HG02678 (cell line): ENCODE results near the gene TEX51.

Experiments used
- ATAC-seq: cut with Tn5 transposase; IDR thresholded peaks from one replicate; pipeline ENCODE4 v1.9.1; 2021; ENCODE audit warnings: mild to moderate bottlenecking, moderate library complexity; ENCODE audit not compliant: unreplicated experiment

TEX51 gene

GRCh38 chr2:126890551-126891450 lies 7.9 kb upstream of the TEX51 start:
- ATAC-seq = no peak

GRCh38 chr2:126891681-126892500 lies 6.8 kb upstream of the TEX51 start:
- no peak for ATAC-seq

- ATAC-seq = no peak
Observed at GRCh38 chr2:126893153-126893552, 5.5 kb upstream of the TEX51 start.

- no peak for ATAC-seq
Observed at GRCh38 chr2:126893606-126894005, 5.1 kb upstream of the TEX51 start.

- no peak for ATAC-seq
Observed at GRCh38 chr2:126894082-126894481, 4.6 kb upstream of the TEX51 start.

- ATAC-seq = no peak
Observed at GRCh38 chr2:126894585-126895182, 4.0 kb upstream of the TEX51 start.

GRCh38 chr2:126895336-126895735 lies 3.4 kb upstream of the TEX51 start:
- no peak for ATAC-seq

- ATAC-seq = no peak
Observed at GRCh38 chr2:126896471-126896870, 2.2 kb upstream of the TEX51 start.

- ATAC-seq = no peak
Observed at GRCh38 chr2:126899616-126900185, 1.0 kb downstream of the TEX51 start.

- ATAC-seq = no peak
Observed at GRCh38 chr2:126900646-126901319, 2.1 kb downstream of the TEX51 start.

- ATAC-seq = no peak
Observed at GRCh38 chr2:126901459-126901858, 2.8 kb downstream of the TEX51 start.

GRCh38 chr2:126902152-126902835 lies 3.6 kb downstream of the TEX51 start:
- ATAC-seq = no peak

- ATAC-seq = no peak
Observed at GRCh38 chr2:126902859-126903258, 4.2 kb downstream of the TEX51 start.

GRCh38 chr2:126905991-126906390 lies 7.3 kb downstream of the TEX51 start:
- ATAC-seq = no peak

GRCh38 chr2:126906781-126907180 lies 8.1 kb downstream of the TEX51 start:
- no peak for ATAC-seq

GRCh38 chr2:126907671-126908070 lies 9.0 kb downstream of the TEX51 start:
- no peak for ATAC-seq

- ATAC-seq = no peak
Observed at GRCh38 chr2:126908721-126909177, 10.1 kb downstream of the TEX51 start.

GRCh38 chr2:126909366-126909765 lies 10.7 kb downstream of the TEX51 start:
- ATAC-seq = no peak

- ATAC-seq = no peak
Observed at GRCh38 chr2:126909781-126910180, 11.1 kb downstream of the TEX51 start.

GRCh38 chr2:126910637-126911036 lies 11.9 kb downstream of the TEX51 start:
- ATAC-seq = no peak
